Osteoblast (primary cell): ENCODE results near the gene RIPOR3. TPM values are rescaled to one million over a fixed set of nuclear protein-coding genes. Genes with fewer than 3 reads are reported as not detected.
A peak's percentile ranks its signal among the peaks of the same experiment; 100 is the strongest.

Experiments
- DNase-seq: peaks from one replicate; pipeline ENCODE4 v3.0.0; 2011; ENCODE audit warnings: low spot score, mixed read lengths; ENCODE audit not compliant: insufficient read length; ENCODE audit errors: missing footprints
- H2AFZ ChIP-seq: 2 replicates; pipeline ENCODE4 v1.6.0; 2011; ENCODE audit warnings: mild to moderate bottlenecking, low read length
- H3K27ac ChIP-seq: 2 replicates; pipeline ENCODE4 v1.5.1; 2011; ENCODE audit warnings: mild to moderate bottlenecking, low read depth, low read length, moderate library complexity
- H3K27me3 ChIP-seq: 2 replicates; pipeline ENCODE4 v1.6.0; 2012; ENCODE audit warnings: mild to moderate bottlenecking, control low read depth, inconsistent platforms, low read length, moderate library complexity; ENCODE audit not compliant: insufficient read depth
- H3K36me3 ChIP-seq: 2 replicates; pipeline ENCODE4 v1.5.1; 2011; ENCODE audit warnings: mild to moderate bottlenecking, low read length, control low read depth, moderate library complexity; ENCODE audit not compliant: insufficient read depth
- H3K4me1 ChIP-seq: 2 replicates; pipeline ENCODE4 v1.5.1; 2011; ENCODE audit warnings: mild to moderate bottlenecking, low read length, control low read depth, moderate library complexity; ENCODE audit not compliant: insufficient read depth
- H3K4me2 ChIP-seq: 2 replicates; pipeline ENCODE4 v1.6.0; 2011; ENCODE audit warnings: mild to moderate bottlenecking, low read length; ENCODE audit not compliant: insufficient read depth
- H3K4me3 ChIP-seq: fragments of 200-600 bp; sonication (generic); 3 replicates; pipeline ENCODE4 v1.5.1; 2012; ENCODE audit warnings: mild to moderate bottlenecking, low read length, inconsistent platforms; ENCODE audit not compliant: insufficient read depth
- H3K79me2 ChIP-seq: 2 replicates; pipeline ENCODE4 v1.6.0; 2012; ENCODE audit warnings: mild to moderate bottlenecking, low read length, control low read depth, inconsistent platforms; ENCODE audit not compliant: insufficient read depth
- H3K9me3 ChIP-seq: 2 replicates; pipeline ENCODE4 v1.5.1; 2011; ENCODE audit warnings: low read depth, low read length, control low read depth
- H4K20me1 ChIP-seq: 2 replicates; pipeline ENCODE4 v1.6.0; 2012; ENCODE audit warnings: mild to moderate bottlenecking, low read length, control low read depth; ENCODE audit not compliant: insufficient read depth
- CTCF ChIP-seq: IDR thresholded peaks from 2 replicates; pipeline ENCODE4 v1.5.1; 2011; ENCODE audit warnings: mild to moderate bottlenecking, low read depth, low read length, moderate library complexity; ENCODE audit errors: extremely low read depth
- total RNA-seq: library from RNA; depleted of rRNA; stranded (reverse); fragments of >200 nt; gene quantifications from 2 replicates; pipeline ENCODE4 v1.2.3, GENCODE V29; 2012

The RIPOR3 gene
- total RNA-seq, 1 donor = 1.1 TPM

DNA sequence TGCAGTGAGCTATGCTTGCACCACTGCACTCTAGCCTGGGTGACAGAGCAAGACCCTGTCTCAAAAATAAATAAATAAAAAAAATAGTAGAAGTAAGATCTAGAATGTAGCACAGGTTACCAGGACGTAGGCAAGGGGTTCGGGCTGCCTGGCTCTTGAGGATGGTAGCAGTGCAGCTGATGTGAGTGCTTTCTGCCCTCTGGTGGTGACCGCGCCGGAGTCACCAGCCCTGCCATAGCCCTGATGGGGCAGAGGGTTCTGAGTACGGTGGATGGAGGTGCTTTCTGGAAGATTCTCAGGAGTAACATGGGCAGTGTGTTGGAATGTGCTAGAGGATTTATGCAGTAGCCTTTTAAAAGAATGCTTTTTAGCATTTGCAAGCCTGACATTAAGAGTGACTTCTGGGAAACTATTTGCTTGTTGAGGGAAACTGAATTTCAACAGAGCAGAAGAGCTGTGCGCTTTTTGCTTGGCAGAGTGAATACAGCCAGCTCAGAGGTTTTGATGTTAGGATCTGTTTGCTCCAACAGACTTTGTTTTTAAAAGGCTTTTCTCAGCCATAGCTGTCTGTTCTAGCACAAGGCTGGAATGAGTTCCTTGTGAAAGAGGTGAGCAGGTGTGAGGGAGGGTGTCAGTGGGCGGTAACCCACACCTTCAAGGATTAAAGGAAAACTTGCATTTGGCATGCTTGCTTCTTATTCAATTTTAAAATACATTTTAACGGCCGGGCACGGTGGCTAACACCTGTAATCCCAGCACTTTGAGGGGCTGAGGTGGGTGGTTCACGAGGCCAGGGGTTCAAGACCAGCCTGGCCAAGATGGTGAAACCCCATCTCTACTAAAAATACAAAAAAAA, 115.2 kb downstream of the RIPOR3 start:
- TF ChIP-seq CTCF = peak; percentile 78
- H3K4me2 ChIP-seq = no peak overlapping the region
- H4K20me1 ChIP-seq = peaks cover 47% of the 10 kb centered on the region
- no peaks in the 10 kb centered on the region for H3K27me3 ChIP-seq
- peaks cover 66% of the 10 kb centered on the region for H3K36me3 ChIP-seq
- H3K9me3 ChIP-seq = no peaks in the 10 kb centered on the region
- H3K79me2 ChIP-seq = peaks cover 65% of the 10 kb centered on the region
- H3K4me3 ChIP-seq = no peak overlapping the region
- H3K4me1 ChIP-seq = peaks cover 20% of the 10 kb centered on the region
- no peak overlapping the region for H3K27ac ChIP-seq
- no peak overlapping the region for H2AFZ ChIP-seq
- peak; percentile 91 for DNase-seq

DNA sequence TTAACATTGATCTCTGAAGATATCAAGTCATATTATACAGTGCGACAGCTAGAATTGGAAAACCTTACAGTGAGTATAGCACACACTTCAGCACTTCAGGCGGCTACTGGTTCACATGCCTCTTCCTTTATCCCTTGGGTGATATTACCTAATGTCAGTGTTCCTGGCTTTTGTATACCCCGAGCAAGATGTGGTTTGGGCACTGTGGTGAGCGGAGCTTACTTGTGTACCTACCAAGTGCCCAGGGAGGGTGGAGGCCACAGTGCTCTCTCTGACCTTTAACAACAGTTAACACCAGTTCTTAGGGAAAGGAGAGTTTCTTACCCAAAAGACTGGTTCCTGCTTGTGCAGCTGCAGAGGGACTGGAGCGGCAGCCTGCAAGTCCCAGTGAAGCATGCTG, 116.8 kb downstream of the RIPOR3 start:
- Histone ChIP-seq H3K4me3 (no peak overlapping the region), H3K27me3 (no peaks in the 10 kb centered on the region), H3K9me3 (no peaks in the 10 kb centered on the region), H3K36me3 (peaks cover 50% of the 10 kb centered on the region), H4K20me1 (peaks cover 38% of the 10 kb centered on the region), H3K27ac (no peak overlapping the region), H3K4me2 (no peak overlapping the region), H2AFZ (no peak overlapping the region), H3K79me2 (peaks cover 68% of the 10 kb centered on the region), H3K4me1 (peaks cover 18% of the 10 kb centered on the region)
- no peak for TF ChIP-seq CTCF
- peak; percentile 54 for DNase-seq

DNA sequence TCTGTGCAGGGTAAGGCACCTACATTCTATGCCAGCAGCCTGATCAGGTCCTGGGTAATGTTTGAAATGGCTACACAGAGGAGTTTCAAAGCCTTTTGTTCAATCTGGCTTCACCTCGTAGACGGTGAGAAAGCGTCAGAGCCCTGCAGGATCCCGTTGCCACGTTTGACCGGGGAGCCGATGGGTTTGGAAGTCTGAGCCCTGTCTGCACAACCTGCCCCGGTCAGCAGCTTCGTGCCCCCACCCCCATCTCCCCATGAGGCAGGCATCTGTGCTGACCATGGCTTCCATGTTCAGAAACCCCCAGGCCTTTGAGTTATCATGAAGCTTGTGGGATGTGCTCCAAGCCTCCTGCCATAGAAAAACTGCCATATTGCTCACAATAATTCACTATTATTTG, 117.2 kb downstream of the RIPOR3 start:
- no peak overlapping the region for H2AFZ ChIP-seq
- DNase-seq = peak; percentile 60
- peaks cover 37% of the 10 kb centered on the region for H4K20me1 ChIP-seq
- no peak for TF ChIP-seq CTCF
- H3K4me1 ChIP-seq = peaks cover 18% of the 10 kb centered on the region
- H3K27me3 ChIP-seq = no peaks in the 10 kb centered on the region
- H3K36me3 ChIP-seq = peaks cover 49% of the 10 kb centered on the region
- H3K4me3 ChIP-seq = no peak overlapping the region
- H3K4me2 ChIP-seq = no peak overlapping the region
- no peak overlapping the region for H3K27ac ChIP-seq
- H3K79me2 ChIP-seq = peaks cover 69% of the 10 kb centered on the region
- no peaks in the 10 kb centered on the region for H3K9me3 ChIP-seq

GRCh38 chr20:50572938-50573777, 118.2 kb downstream of the RIPOR3 start:
- Histone ChIP-seq H3K27me3 (no peaks in the 10 kb centered on the region), H3K79me2 (peaks cover 75% of the 10 kb centered on the region), H3K4me3 (no peak overlapping the region), H2AFZ (no peak overlapping the region), H3K4me1 (peaks cover 18% of the 10 kb centered on the region), H3K27ac (peak overlapping the region; percentile 68), H3K4me2 (peak overlapping the region; percentile 25), H3K9me3 (no peaks in the 10 kb centered on the region), H4K20me1 (peaks cover 33% of the 10 kb centered on the region), H3K36me3 (peaks cover 49% of the 10 kb centered on the region)
- DNase-seq = peak; percentile 89
- TF ChIP-seq CTCF = no peak
